HG02610 (cell line): ENCODE results near the gene C5AR2.
"Not testable (repeated sequence)": the region's sequence is repeated elsewhere in the genome, so short reads cannot be mapped to it uniquely, and the experiment has no call there.

Experiments
- ATAC-seq: cut with Tn5 transposase; IDR thresholded peaks from one replicate; pipeline ENCODE4 v1.9.1; 2021; ENCODE audit warnings: mild to moderate bottlenecking, moderate library complexity; ENCODE audit not compliant: unreplicated experiment

The C5AR2 gene

DNA sequence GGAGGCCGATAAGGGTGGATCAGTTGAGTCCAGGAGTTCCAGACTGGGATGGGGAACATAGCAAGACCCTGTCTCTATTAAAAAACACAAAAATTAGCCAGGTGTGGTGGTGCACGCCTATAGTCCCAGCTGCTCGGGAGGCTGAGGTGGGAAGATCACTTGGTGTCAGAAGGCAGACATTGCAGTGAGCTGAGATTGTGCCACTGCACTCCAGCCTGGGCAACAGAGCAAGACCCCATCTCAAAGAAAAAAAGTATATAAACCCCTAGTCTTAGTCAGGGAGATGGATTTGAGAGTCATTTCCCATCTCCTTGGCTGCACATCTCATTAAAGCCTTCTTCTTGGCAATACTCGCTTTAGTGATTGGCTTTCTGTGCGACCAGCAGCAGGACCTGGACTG lies 51.9 kb downstream of the C5AR2 start:
- ATAC-seq = not testable (repeated sequence)

DNA sequence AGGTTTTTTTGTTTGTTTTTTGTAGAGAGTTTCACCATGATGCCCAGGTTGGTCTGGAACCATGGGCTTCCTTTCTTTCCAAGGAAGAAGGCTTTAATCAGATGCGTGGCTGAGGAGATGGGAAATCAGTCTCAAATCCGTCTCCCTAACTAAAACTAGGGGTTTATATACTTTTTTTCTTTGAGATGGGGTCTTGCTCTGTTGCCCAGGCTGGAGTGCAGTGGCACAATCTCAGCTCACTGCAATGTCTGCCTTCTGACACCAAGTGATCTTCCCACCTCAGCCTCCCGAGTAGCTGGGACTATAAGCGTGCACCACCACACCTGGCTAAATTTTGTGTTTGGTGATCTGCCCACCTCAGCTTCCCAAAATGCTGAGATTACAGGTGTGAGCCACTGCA lies 52.6 kb downstream of the C5AR2 start:
- ATAC-seq = not testable (repeated sequence)

DNA sequence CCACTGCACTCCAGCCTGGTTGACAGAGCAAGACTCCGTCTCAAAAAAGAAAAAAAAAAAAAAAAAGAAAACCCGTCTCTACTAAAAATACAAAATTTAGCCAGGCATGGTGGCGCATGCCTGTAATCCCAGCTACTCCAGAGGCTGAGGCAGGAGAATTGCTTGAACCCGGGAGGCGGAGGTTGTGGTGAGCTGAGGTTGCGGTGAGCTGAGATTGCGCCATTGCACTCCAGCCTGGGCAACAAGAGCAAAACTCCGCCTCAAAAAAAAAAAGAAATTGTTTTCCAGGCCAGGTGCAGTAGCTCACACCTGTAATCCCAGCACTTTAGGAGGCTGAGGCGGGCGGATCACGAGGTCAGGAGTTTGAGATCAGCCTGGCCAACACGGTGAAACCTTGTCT lies 54.6 kb downstream of the C5AR2 start:
- not testable (repeated sequence) for ATAC-seq

DNA sequence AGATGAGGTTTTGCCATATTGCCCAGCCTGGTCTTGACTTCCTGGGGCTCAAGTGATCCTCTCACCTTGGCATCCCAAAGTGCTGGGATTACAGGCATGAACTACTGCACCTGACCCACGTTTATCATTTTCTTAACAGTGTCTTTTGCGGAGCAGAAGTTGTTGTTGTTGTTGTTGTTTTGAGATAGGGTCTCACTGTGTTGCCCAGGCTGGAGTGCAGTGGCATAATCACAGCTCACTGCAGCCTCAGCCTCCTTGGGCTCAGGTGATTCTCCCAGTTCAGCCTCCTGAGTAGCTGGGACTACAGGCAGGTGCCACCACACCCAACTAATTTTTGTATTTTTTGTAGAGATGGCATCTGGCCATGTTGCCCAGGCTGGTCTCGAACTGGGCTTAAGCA lies 55.6 kb downstream of the C5AR2 start:
- not testable (repeated sequence) for ATAC-seq

DNA sequence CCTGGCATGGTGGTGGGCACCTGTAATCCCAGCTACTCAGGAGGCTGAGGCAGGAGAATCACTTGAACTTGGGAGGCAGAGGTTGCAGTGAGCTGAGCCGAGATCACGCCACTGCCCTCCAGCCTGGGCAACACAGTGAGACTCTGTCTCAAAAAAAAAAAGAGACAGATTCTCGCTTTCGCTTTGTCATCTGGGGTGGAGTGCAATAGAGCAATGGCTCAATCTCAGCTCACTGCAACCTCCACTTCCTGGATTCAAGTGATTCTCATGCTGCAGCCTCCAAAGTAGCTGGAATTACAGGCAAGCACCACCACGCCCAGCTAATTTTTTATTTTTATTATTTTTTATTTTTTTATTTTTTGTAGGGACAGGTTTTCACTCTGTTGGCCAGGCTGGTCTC lies 56.7 kb downstream of the C5AR2 start:
- ATAC-seq = not testable (repeated sequence)

DNA sequence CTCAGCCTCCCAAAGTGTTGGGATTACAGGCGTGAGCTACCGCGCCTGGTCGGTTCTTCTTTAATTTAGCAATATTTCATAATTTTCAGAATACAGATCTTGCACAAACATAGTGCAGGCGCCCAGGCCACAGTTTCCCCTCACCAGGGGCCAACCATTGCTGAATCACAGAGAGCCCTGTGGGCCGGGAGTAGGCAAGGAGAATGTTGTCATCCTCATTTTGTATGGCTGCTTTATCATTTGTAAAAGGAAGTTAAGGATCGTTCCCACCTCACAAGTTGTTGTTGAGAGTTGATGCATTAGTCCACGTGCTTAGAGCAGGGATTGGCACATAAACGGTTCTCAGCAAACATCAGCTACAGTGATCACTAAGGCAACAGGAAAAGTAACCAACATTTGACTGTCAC lies 57.2 kb downstream of the C5AR2 start:
- no peak for ATAC-seq

DNA sequence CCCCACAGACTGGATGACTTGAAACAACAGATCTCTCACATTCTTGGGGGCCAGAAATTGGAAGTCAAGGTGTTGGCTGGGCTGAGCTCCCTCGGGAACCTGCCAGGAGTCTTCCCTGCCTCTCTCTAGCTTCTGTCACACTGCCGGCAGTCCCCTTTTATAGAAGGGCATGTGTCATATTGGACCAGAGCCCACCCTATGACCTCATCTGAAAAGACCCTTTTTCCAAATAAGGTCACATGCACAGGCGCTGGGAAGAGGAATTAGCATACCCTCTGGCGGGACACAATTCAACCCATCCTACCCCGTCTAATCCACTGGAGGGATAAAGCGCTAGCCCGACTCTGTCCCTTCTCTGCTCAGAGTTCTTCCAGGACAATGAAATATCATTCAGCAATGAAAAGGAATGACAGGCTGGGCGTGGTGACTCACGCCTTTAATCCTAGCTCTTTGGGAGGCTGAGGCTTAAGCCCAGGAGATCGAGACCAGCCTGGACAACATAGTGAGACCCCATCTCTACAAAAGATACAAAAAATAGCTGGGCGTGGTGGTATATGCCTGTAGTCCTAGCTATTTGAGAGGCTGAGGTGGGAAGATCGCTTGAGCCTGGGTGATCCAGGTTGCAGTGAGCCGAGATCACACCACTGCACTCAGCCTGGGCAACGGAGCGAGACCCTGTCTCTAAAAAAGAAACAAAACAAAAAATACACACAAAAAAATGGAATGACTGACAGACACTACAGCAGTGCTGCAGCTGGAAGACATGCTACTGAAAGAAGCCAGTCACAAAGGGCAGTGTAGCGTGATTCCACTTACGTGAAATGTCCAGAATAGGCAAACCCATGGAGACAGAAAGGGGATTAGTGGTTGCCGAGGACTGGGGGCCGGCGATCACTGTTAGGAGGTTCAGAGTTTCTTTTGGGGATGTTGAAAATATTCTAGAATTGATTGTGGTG lies 58.8 kb downstream of the C5AR2 start:
- no peak for ATAC-seq

DNA sequence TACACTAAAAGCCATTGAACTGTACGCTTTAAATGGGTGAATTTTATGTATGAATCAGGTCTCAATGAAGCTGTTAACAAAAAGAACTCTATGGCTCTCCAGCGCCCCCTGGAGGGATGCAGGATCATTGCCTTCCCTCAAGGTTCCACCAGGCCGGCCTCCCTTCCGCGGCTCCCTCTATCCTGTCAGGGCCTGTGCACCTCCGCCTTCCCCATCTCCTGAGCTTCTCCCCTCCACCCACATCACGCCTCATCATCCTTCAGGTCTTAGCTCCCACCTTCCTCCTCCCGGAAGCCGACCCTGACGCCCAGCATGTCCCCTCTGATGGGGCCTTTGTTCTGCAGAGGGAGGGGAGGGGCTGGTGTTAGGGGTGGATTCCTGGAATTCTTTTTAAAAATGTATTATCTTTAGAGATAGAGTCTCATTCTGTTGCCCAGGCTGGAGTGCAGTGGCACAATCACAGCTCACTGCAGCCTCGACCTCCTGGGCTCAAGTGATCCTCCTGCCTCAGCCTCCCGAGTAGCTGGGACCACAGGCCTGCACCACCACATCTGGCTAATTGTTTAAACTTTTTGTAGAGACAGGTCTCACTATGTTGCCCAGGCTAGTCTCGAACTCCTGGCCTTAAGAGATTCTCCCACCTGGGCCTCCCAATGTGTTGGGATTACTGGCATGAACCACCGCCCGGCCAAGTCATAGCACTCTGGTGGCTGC lies 59.7 kb downstream of the C5AR2 start:
- no peak for ATAC-seq
